Lower leg skin (tissue), 4 donors: ENCODE data around the gene SMPX. TPM values are rescaled to one million over a fixed set of nuclear protein-coding genes. Genes with fewer than 3 reads are reported as not detected.

Experiments used
- DNase-seq, 2 donors: peaks; one replicate each; pipeline ENCODE4 v3.0.0-alpha.2; 2019; ENCODE audit warnings: low spot score in 2 of 2
- H3K4me3 ChIP-seq: fragments of 200-600 bp; sonication (generic); 2 replicates; pipeline ENCODE4 v1.5.1; 2017; ENCODE audit warnings: mild to moderate bottlenecking, low read depth; ENCODE audit not compliant: poor library complexity, severe bottlenecking
- POLR2A ChIP-seq, 2 donors: fragments of 450-650 bp; IDR thresholded peaks; one replicate each; pipeline ENCODE4 v1.6.1; 2016 to 2017; ENCODE audit warnings: antibody characterized with exemption in 2 of 2, mild to moderate bottlenecking in 1 of 2, moderate library complexity in 1 of 2
- WGBS, 2 donors: methylation state at CpG; one replicate each; pipeline ENCODE4 v1.1.5; 2018; 5-methylcytosine and 5-hydroxymethylcytosine counted together
- intact Hi-C: fragments of 100-400 bp; cut with DNase I; formaldehyde crosslinking; loops from one replicate; pipeline ENCODE4 v1.15.0; 2023; ENCODE audit warnings: low total_unique reads
- total RNA-seq, 4 donors: library from RNA; depleted of rRNA; stranded (reverse); fragments of >200 nt; gene quantifications; one replicate each; pipeline ENCODE4 v1.1.0, GENCODE V29; 2016
- TF ChIP-seq, protein P1 (sequence below), 3 donors: fragments of 450-650 bp; IDR thresholded peaks; one replicate each; pipeline ENCODE4 v1.5.1; 2016; ENCODE audit warnings: antibody characterized with exemption in 3 of 3, mild to moderate bottlenecking in 3 of 3, moderate library complexity in 2 of 3

Gene SMPX
- total RNA-seq, 4 donors from 2014 or later: not detected

DNA sequence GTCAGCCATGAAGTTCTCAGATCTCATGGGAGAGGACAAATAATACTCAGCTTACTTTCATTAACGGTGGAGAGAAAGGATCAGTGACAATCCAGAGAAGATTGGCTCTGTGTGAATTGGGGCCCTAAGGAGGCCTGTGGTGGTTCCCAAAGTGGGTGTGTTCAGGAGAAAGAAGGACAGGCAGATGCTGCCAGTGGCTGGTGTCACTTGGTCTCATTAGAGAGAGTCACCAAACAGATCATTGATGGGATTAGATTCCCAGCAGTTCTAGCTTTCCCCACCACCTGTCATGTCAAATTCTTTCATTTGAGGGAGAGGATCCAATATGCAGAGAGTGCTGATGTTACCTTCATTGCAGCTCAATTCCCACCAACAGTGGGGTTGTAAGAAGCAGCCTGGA is 8.0 kb downstream of the SMPX start:
- DNase-seq: no peak
- WGBS, 2 donors: 67 to 89% methylated on average over 1 of the region's 1 CpG
- TF ChIP-seq POLR2A (IDR thresholded peaks at IDR 0.05): no peak
- TF ChIP-seq, protein P1, sequence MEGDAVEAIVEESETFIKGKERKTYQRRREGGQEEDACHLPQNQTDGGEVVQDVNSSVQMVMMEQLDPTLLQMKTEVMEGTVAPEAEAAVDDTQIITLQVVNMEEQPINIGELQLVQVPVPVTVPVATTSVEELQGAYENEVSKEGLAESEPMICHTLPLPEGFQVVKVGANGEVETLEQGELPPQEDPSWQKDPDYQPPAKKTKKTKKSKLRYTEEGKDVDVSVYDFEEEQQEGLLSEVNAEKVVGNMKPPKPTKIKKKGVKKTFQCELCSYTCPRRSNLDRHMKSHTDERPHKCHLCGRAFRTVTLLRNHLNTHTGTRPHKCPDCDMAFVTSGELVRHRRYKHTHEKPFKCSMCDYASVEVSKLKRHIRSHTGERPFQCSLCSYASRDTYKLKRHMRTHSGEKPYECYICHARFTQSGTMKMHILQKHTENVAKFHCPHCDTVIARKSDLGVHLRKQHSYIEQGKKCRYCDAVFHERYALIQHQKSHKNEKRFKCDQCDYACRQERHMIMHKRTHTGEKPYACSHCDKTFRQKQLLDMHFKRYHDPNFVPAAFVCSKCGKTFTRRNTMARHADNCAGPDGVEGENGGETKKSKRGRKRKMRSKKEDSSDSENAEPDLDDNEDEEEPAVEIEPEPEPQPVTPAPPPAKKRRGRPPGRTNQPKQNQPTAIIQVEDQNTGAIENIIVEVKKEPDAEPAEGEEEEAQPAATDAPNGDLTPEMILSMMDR (IDR thresholded peaks at IDR 0.05): no peak
- intact Hi-C loops: loop anchor here (10.0 kb wide), 1 partner anchor 1225 kb away; no protein-coding TSS in a partner anchor
- H3K4me3 ChIP-seq: no peak overlapping the region

DNA sequence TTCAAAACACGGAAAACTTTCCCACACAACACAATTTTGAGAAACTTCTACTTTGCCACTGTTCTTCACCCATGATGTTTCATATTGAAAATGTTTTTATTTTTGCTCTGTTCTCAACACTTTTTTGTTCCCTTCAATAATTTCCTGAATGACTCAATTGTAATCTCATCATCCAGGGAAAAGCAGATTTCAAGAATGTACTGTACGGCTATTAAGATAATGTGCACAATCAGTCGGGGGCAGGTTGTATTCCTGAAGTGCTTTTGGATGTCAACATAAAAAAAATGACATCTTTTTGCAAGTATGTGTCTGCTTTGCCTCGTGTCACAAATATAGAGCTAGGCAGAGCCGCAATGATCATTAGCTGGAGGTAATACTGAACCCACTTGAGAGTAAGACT is 9.7 kb downstream of the SMPX start:
- H3K4me3 ChIP-seq: no peak overlapping the region
- intact Hi-C loops: loop anchor here (10.0 kb wide), 1 partner anchor 1223 kb away; no protein-coding TSS in a partner anchor
- DNase-seq: no peak
- no peak for TF ChIP-seq POLR2A (IDR thresholded peaks at IDR 0.05)
- TF ChIP-seq, protein P1 (IDR thresholded peaks at IDR 0.05): no peak
- WGBS, 2 donors: 45 to 53% methylated on average over 5 of the region's 5 CpGs

DNA sequence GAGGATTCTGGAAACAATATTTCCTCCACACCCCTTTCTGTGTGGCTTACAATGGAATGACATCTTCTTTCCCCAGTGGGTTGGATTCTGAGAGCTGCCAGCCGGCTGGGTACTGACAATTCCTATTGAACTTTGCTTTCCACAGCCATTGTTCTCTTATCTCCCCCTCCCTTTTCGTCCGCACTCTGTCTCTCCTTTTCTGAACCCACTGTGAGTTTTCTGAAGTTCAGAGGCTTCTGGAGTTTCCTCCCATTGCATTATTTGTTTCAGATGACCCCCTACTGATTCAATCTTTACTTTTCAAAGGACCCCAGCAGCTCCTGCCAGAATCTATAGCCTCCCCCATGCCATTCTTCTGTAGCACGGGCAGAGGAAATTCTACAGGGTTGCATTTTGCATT is 10.4 kb downstream of the SMPX start:
- 25 to 28% methylated on average over 4 of the region's 4 CpGs for WGBS, 2 donors
- H3K4me3 ChIP-seq: no peak overlapping the region
- DNase-seq: no peak
- intact Hi-C loops: loop anchor here (10.0 kb wide), 1 partner anchor 1223 kb away; no protein-coding TSS in a partner anchor
- TF ChIP-seq, protein P1 (IDR thresholded peaks at IDR 0.05): no peak
- TF ChIP-seq POLR2A (IDR thresholded peaks at IDR 0.05): no peak

DNA sequence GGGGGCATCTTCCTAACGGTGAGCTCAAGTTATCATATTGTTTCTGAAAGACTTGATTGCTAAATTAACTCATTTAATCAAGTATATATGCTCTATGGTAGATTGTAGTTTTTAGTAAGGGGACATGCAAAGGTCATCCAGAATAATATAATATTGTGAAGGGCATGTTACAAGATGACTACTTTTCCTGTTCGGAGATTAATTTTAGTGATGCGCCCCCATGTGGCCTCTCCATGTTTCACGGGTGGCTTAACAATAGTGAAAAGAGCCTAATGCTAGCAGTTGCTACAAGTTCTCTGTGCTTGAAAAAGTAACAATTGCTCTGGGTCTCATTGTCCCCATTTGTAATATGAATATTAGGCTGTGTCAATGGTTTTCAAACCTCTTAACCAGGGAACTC is 12.2 kb downstream of the SMPX start:
- no peak overlapping the region for H3K4me3 ChIP-seq
- 35 to 36% methylated on average over 4 of the region's 4 CpGs for WGBS, 2 donors
- no peak for TF ChIP-seq POLR2A (IDR thresholded peaks at IDR 0.05)
- TF ChIP-seq, protein P1 (IDR thresholded peaks at IDR 0.05): no peak
- intact Hi-C loops: loop anchor here (2.0 to 10.0 kb wide), 2 partner anchors 75 to 1221 kb away; no protein-coding TSS in a partner anchor
- peak in 1 of 2 donors; percentile 15 for DNase-seq

DNA sequence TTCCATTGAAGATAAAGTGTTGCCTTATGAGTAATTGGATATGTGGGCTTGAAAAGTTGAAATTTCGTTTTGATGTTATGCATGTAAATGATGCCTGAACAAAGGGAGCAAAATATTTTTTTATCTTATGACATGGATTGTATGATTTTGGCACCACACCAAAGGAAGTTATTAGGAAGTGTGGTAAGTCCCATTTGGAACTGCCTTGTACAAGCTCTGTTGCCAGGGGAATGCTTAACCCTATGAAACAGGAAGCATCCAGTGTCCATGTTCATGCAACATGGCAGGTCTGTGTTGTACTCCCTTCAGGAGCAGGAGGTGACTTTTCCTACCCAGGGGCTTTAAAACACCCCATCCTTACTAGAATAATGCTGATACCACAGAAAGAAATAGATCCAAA is 13.2 kb downstream of the SMPX start:
- WGBS, 2 donors: 34 to 47% methylated on average over 1 of the region's 1 CpG
- intact Hi-C loops: loop anchor here (2.0 to 10.0 kb wide), 2 partner anchors 74 to 1220 kb away; no protein-coding TSS in a partner anchor
- no peak for DNase-seq
- H3K4me3 ChIP-seq: no peak overlapping the region
- TF ChIP-seq, protein P1 (IDR thresholded peaks at IDR 0.05): no peak
- TF ChIP-seq POLR2A (IDR thresholded peaks at IDR 0.05): no peak

DNA sequence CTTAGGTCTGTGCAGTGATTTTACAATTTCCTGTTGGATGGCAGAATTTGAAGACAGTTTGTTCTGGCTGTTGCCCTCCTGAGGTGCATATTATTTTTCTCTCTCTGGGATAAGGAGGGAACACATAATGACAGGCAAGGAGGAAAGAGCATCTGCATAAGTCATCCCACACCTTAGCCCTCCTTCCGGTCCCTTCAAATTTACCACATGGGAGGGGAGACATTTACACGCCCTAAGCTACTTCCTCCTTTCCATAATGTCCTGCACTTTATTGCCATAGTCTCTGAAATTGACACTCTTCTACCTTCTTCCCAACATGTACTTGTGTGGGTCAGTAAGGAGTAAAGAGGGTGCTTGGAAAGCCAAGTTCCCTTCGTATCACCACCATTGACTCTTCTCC is 13.9 kb downstream of the SMPX start:
- no peak for TF ChIP-seq POLR2A (IDR thresholded peaks at IDR 0.05)
- TF ChIP-seq, protein P1 (IDR thresholded peaks at IDR 0.05): no peak
- no peak overlapping the region for H3K4me3 ChIP-seq
- intact Hi-C loops: loop anchor here (2.0 to 10.0 kb wide), 2 partner anchors 73 to 1219 kb away; no protein-coding TSS in a partner anchor
- no peak for DNase-seq
- 72 to 87% methylated on average over 3 of the region's 3 CpGs for WGBS, 2 donors
